HCT116 (cell line): Measurements from ENCODE around the gene ITGBL1. TPM values are rescaled to one million over a fixed set of nuclear protein-coding genes. Genes with fewer than 3 reads are reported as not detected.

Experiments
- ATAC-seq: fragments of 200-7000 bp; cut with Tn5 transposase; 2 replicates; pipeline ENCODE4 v1.9.1; 2020; ENCODE audit warnings: mild to moderate bottlenecking, moderate library complexity
- BruUV-seq: library from RNA; stranded (reverse); fragments of 400-500 nt; replicated peaks from 2 replicates; lab custom pipeline; 2021; lab: Mats Ljungman, UMichigan
- CTCF ChIA-PET: fragments of 300-600 bp; sonication (Branson Sonifier 250); formaldehyde crosslinking; loops from one replicate; lab custom pipeline; 2021; ENCODE audit warnings: antibody characterized with exemption; lab: Charles Lee
- POLR2A ChIA-PET: fragments of 300-600, 350-600 bp; sonication (Branson Sonifier 250); formaldehyde crosslinking; loops from one replicate; lab custom pipeline; 2021; ENCODE audit warnings: antibody characterized with exemption; lab: Charles Lee
- RAD21 ChIA-PET, 2 experiments: fragments of 300-600 bp; sonication (Branson Sonifier 250); formaldehyde crosslinking; loops; one replicate each; lab custom pipeline; 2023; ENCODE audit warnings: low total read pairs in 2 of 2; ENCODE audit not compliant: uncharacterized antibody in 2 of 2, unreplicated experiment in 2 of 2, low non-redundant PET in 1 of 2; lab: Charles Lee
- DNase-seq: peaks from one replicate; pipeline ENCODE4 v3.0.0-alpha.2; 2010; ENCODE audit warnings: low read depth, low spot score
- H2AFZ ChIP-seq: fragments of 200-600 bp; shearing (Covaris generic), sonication (generic); 2 replicates; pipeline ENCODE4 v1.6.1; 2017; ENCODE audit warnings: low read depth, mixed run types, mixed read lengths, antibody characterized with exemption, low read length; ENCODE audit not compliant: poor library complexity, severe bottlenecking
- H3K27ac ChIP-seq: 2 replicates; pipeline ENCODE4 v1.5.1; 2012; ENCODE audit warnings: low read depth, low read length
- H3K27me3 ChIP-seq: fragments of 200-600 bp; sonication (generic); 2 replicates; pipeline ENCODE4 v1.6.1; 2016; ENCODE audit warnings: mixed run types, low read length, mixed read lengths; ENCODE audit not compliant: insufficient read depth
- H3K36me3 ChIP-seq, 2 experiments: fragments of 200-500 bp in 1 of 2; fragments of 200-600 bp in 1 of 2; sonication (Bioruptor generic) in 1 of 2; sonication (generic) in 1 of 2; 2 replicates each; pipeline versions ENCODE4 v1.5.1 to v1.6.1; 2014 to 2016; ENCODE audit warnings: low read length in 2 of 2, inconsistent platforms in 1 of 2, mixed read lengths in 1 of 2, mixed run types in 1 of 2; ENCODE audit not compliant: insufficient read depth in 2 of 2, control insufficient read depth in 1 of 2
- H3K4me1 ChIP-seq, 2 experiments: fragments of 200-600 bp in 1 of 2; sonication (generic) in 1 of 2; 2 replicates each; pipeline versions ENCODE4 v1.5.1 to v1.6.1; 2012 to 2017; ENCODE audit warnings: low read length in 2 of 2, inconsistent platforms in 1 of 2, mild to moderate bottlenecking in 1 of 2, mixed read lengths in 1 of 2, mixed run types in 1 of 2, moderate library complexity in 1 of 2; ENCODE audit not compliant: insufficient read depth in 2 of 2, control insufficient read depth in 1 of 2
- H3K4me2 ChIP-seq: fragments of 200-600 bp; sonication (generic); 2 replicates; pipeline ENCODE4 v1.6.1; 2017; ENCODE audit warnings: mixed run types, low read length, mixed read lengths
- H3K4me3 ChIP-seq, 2 experiments: fragments of 200-600 bp in 1 of 2; sonication (generic) in 1 of 2; replicated peaks in 1 of 2; 2 replicates each; pipeline ENCODE4 v1.5.1; 2011 to 2016; ENCODE audit warnings: low read length in 2 of 2, control low read depth in 1 of 2, low read depth in 1 of 2, mild to moderate bottlenecking in 1 of 2, mixed read lengths in 1 of 2, mixed run types in 1 of 2
- H3K79me2 ChIP-seq: fragments of 200-600 bp; sonication (generic); 2 replicates; pipeline ENCODE4 v1.6.1; 2017; ENCODE audit warnings: mild to moderate bottlenecking, mixed run types, low read length, moderate library complexity, mixed read lengths; ENCODE audit not compliant: insufficient read depth
- H3K9ac ChIP-seq: fragments of 200-600 bp; sonication (generic); 2 replicates; pipeline ENCODE4 v1.6.1; 2016; ENCODE audit warnings: low read length, mixed read lengths
- H3K9me2 ChIP-seq: fragments of 200-600 bp; sonication (generic), shearing (Covaris generic); 2 replicates; pipeline ENCODE4 v1.6.1; 2017; ENCODE audit warnings: mixed run types, mild to moderate bottlenecking, moderate library complexity; ENCODE audit not compliant: insufficient read depth
- H3K9me3 ChIP-seq, 2 experiments: fragments of 200-500 bp in 1 of 2; fragments of 200-600 bp in 1 of 2; sonication (Bioruptor generic) in 1 of 2; sonication (generic) in 1 of 2; 2 replicates each; pipeline ENCODE4 v1.6.1; 2014 to 2017; ENCODE audit warnings: low read length in 2 of 2, mixed read lengths in 2 of 2, inconsistent platforms in 1 of 2, low read depth in 1 of 2, mild to moderate bottlenecking in 1 of 2, mixed run types in 1 of 2, moderate library complexity in 1 of 2; ENCODE audit not compliant: control insufficient read depth in 1 of 2, insufficient read depth in 1 of 2
- H4K20me1 ChIP-seq: fragments of 200-600 bp; sonication (generic), shearing (Covaris generic); 2 replicates; pipeline ENCODE4 v1.6.1; 2017; ENCODE audit warnings: mixed run types, mild to moderate bottlenecking, moderate library complexity; ENCODE audit not compliant: insufficient read depth
- ATF3 ChIP-seq: IDR thresholded peaks from 2 replicates; pipeline ENCODE4 v1.6.1; 2012
- CBX3 ChIP-seq: IDR thresholded peaks from 2 replicates; pipeline ENCODE4 v1.6.1; 2012; ENCODE audit warnings: low read depth
- EZH2phosphoT487 ChIP-seq: fragments of 200-600 bp; IDR thresholded peaks from 2 replicates; pipeline ENCODE4 v1.6.1; 2018; ENCODE audit warnings: antibody characterized with exemption, borderline replicate concordance
- MAX ChIP-seq: IDR thresholded peaks from 2 replicates; pipeline ENCODE4 v1.6.1; 2012
- POLR2A ChIP-seq: IDR thresholded peaks from 2 replicates; pipeline ENCODE4 v1.7.0; 2011; ENCODE audit warnings: borderline replicate concordance; ENCODE audit not compliant: insufficient read depth, insufficient read length; ENCODE audit errors: extremely low read depth
- TCF7L2 ChIP-seq: IDR thresholded peaks from 2 replicates; pipeline ENCODE4 v1.7.0; 2011; ENCODE audit warnings: borderline replicate concordance, inconsistent platforms; ENCODE audit not compliant: insufficient read depth, insufficient read length; ENCODE audit errors: extremely low read depth
- ZBTB33 ChIP-seq: IDR thresholded peaks from 2 replicates; pipeline ENCODE4 v1.6.1; 2011; ENCODE audit warnings: mild to moderate bottlenecking, low read length, moderate library complexity; ENCODE audit not compliant: insufficient replicate concordance; ENCODE audit errors: extremely low read depth
- ZNF274 ChIP-seq: fragments of 200-500 bp; sonication (Bioruptor generic); IDR thresholded peaks from 2 replicates; pipeline ENCODE4 v1.6.1; 2014; ENCODE audit warnings: mild to moderate bottlenecking, low read depth, low read length, inconsistent platforms
- intact Hi-C: fragments of 100-400 bp; cut with micrococcal nuclease; formaldehyde crosslinking; loops from 2 replicates; pipeline ENCODE4 v1.10.0; 2022
- total RNA-seq: library from RNA; stranded (reverse); gene quantifications from one replicate; pipeline ENCODE4 v1.2.1, GENCODE V29; 2021; ENCODE audit not compliant: unreplicated experiment

Gene ITGBL1
- total RNA-seq, 1 experiment from 2014 or later, result 0.66 TPM

GRCh38 chr13:101579281-101579802 lies 126.9 kb downstream of the ITGBL1 start (continued):
- no peak for TF ChIP-seq ZBTB33
- TF ChIP-seq POLR2A, result no peak
- no peak for TF ChIP-seq ATF3

- Histone ChIP-seq H3K9me3 (peaks cover 0 to 3% of the 10 kb centered on the region in 2 experiments; a peak in 1 of 4 replicates), H3K36me3 (no peaks in the 10 kb centered on the region), H3K79me2 (no peaks in the 10 kb centered on the region), H4K20me1 (no peaks in the 10 kb centered on the region), H3K9me2 (no peaks in the 10 kb centered on the region), H3K4me2 (no peak overlapping the region), H3K4me1 (no peaks in the 10 kb centered on the region), H3K27me3 (no peaks in the 10 kb centered on the region), H2AFZ (no peak overlapping the region), H3K27ac (no peak overlapping the region), H3K9ac (no peak overlapping the region), H3K4me3 (no peak overlapping the region)
- TF ChIP-seq TCF7L2 (no peak), MAX (no peak), CBX3 (no peak), ATF3 (no peak), EZH2phosphoT487 (no peak), ZNF274 (no peak)
- ChIA-PET RAD21 (no interaction called here), CTCF (no interaction called here), POLR2A (no interaction called here)
- BruUV-seq, result no TSS peak
- intact Hi-C loops, result no loop called here
- no peak for ATAC-seq
- DNase-seq, result no peak
These were observed 131.9 kb downstream of the ITGBL1 start for GRCh38 chr13:101584331-101584730.
